RKO (cell line): ENCODE measurements around the gene CACNA1C.
"Not testable (repeated sequence)": the region's sequence is repeated elsewhere in the genome, so short reads cannot be mapped to it uniquely, and the experiment has no call there.

ENCODE experiments used
- DNase-seq: peaks from one replicate; pipeline ENCODE4 v3.0.0-alpha.2; 2016; ENCODE audit warnings: low spot score

Gene CACNA1C

GRCh38 chr12:2677142-2677880 is 624.5 kb downstream of the CACNA1C start:
- no peak for DNase-seq

GRCh38 chr12:2678426-2678825 is 625.6 kb downstream of the CACNA1C start:
- DNase-seq, result no peak

- no peak for DNase-seq
These were observed 626.5 kb downstream of the CACNA1C start for GRCh38 chr12:2679068-2679815.

- DNase-seq, result no peak
These were observed 627.3 kb downstream of the CACNA1C start for GRCh38 chr12:2679816-2680675.

- no peak for DNase-seq
These were observed 627.9 kb downstream of the CACNA1C start for GRCh38 chr12:2680676-2681039.

- DNase-seq, result no peak
These were observed 628.8 kb downstream of the CACNA1C start for GRCh38 chr12:2681450-2682205.

- DNase-seq, result peak; percentile 61
These were observed 629.8 kb downstream of the CACNA1C start for GRCh38 chr12:2682296-2683251.

- no peak for DNase-seq
These were observed 630.7 kb downstream of the CACNA1C start for GRCh38 chr12:2683283-2684025.

- DNase-seq, result not testable (repeated sequence)
These were observed 631.2 kb downstream of the CACNA1C start for GRCh38 chr12:2684026-2684325.

- DNase-seq, result not testable (repeated sequence)
These were observed 633.0 kb downstream of the CACNA1C start for GRCh38 chr12:2685620-2686279.

- DNase-seq, result no peak
These were observed 633.5 kb downstream of the CACNA1C start for GRCh38 chr12:2686280-2686646.

- no peak for DNase-seq
These were observed 634.3 kb downstream of the CACNA1C start for GRCh38 chr12:2687058-2687457.

- DNase-seq, result no peak
These were observed 634.9 kb downstream of the CACNA1C start for GRCh38 chr12:2687726-2688125.

- DNase-seq, result no peak
These were observed 635.7 kb downstream of the CACNA1C start for GRCh38 chr12:2688381-2688931.

- no peak for DNase-seq
These were observed 636.6 kb downstream of the CACNA1C start for GRCh38 chr12:2689393-2689792.

- DNase-seq, result no peak
These were observed 637.1 kb downstream of the CACNA1C start for GRCh38 chr12:2689879-2690278.

- DNase-seq, result no peak
These were observed 637.7 kb downstream of the CACNA1C start for GRCh38 chr12:2690348-2691005.

- no peak for DNase-seq
These were observed 638.2 kb downstream of the CACNA1C start for GRCh38 chr12:2691006-2691344.
